IMR-90 (cell line): ENCODE data around the gene GLT8D2. TPM values are rescaled to one million over a fixed set of nuclear protein-coding genes. Genes with fewer than 3 reads are reported as not detected.

Experiments
- ATAC-seq: fragments of 200-7000 bp; cut with Tn5 transposase; 2 replicates; pipeline ENCODE4 v1.9.1; 2020; ENCODE audit warnings: low read depth, mild to moderate bottlenecking, moderate library complexity
- BruUV-seq: library from RNA; stranded (reverse); fragments of 400-500 nt; replicated peaks from 2 replicates; lab custom pipeline; 2021; lab: Mats Ljungman, UMichigan
- CTCF ChIA-PET: fragments of 300-600 bp; formaldehyde crosslinking; extraction: SDS; loops from one replicate; lab custom pipeline; 2021; ENCODE audit warnings: antibody characterized with exemption; lab: Yijun Ruan, JAX
- POLR2A ChIA-PET: fragments of 300-600 bp; sonication (Branson Sonifier 250); formaldehyde crosslinking; loops from one replicate; lab custom pipeline; 2022; ENCODE audit warnings: antibody characterized with exemption; ENCODE audit not compliant: unreplicated experiment; lab: Charles Lee
- DNase-seq: peaks from one replicate; pipeline ENCODE4 v3.0.0; 2013
- H2AFZ ChIP-seq: replicated peaks from 2 replicates; pipeline ENCODE3; 2013; ENCODE audit warnings: low read length, mild to moderate bottlenecking; ENCODE audit not compliant: poor library complexity
- H2AK5ac ChIP-seq: 2 replicates; pipeline ENCODE4 v1.6.1; 2013; ENCODE audit warnings: low read depth, low read length, inconsistent platforms
- H2AK9ac ChIP-seq: replicated peaks from 2 replicates; pipeline ENCODE3; 2013; ENCODE audit warnings: mild to moderate bottlenecking, low read depth, low read length, moderate library complexity; ENCODE audit not compliant: poor library complexity
- H2BK120ac ChIP-seq: 2 replicates; pipeline ENCODE4 v1.6.1; 2013; ENCODE audit warnings: low read depth, low read length, inconsistent platforms
- H2BK15ac ChIP-seq: 3 replicates; pipeline ENCODE4 v1.6.1; 2013; ENCODE audit warnings: low read depth, low read length, inconsistent platforms
- H2BK20ac ChIP-seq: 2 replicates; pipeline ENCODE4 v1.6.1; 2013; ENCODE audit warnings: low read depth, mild to moderate bottlenecking, inconsistent platforms, low read length, moderate library complexity
- H2BK5ac ChIP-seq: 2 replicates; pipeline ENCODE4 v1.6.1; 2013; ENCODE audit warnings: mild to moderate bottlenecking, low read depth, low read length, inconsistent platforms; ENCODE audit not compliant: poor library complexity, severe bottlenecking
- H3K14ac ChIP-seq: replicated peaks from 2 replicates; pipeline ENCODE4 v1.6.1; 2013; ENCODE audit warnings: low read depth, low read length, inconsistent platforms
- H3K18ac ChIP-seq: 2 replicates; pipeline ENCODE4 v1.6.1; 2013; ENCODE audit warnings: low read depth, low read length, control low read depth
- H3K23ac ChIP-seq: 2 replicates; pipeline ENCODE4 v1.6.1; 2013; ENCODE audit warnings: low read depth, low read length, inconsistent platforms
- H3K27ac ChIP-seq: 2 replicates; pipeline ENCODE4 v1.5.1; 2013; ENCODE audit warnings: mild to moderate bottlenecking, control low read depth, low read length; ENCODE audit not compliant: insufficient read depth
- H3K27me3 ChIP-seq: 2 replicates; pipeline ENCODE4 v1.6.1; 2013; ENCODE audit warnings: low read length; ENCODE audit not compliant: control insufficient read depth, insufficient read depth
- H3K36me3 ChIP-seq: 2 replicates; pipeline ENCODE4 v1.6.1; 2013; ENCODE audit warnings: low read length, mixed read lengths; ENCODE audit not compliant: control insufficient read depth, insufficient read depth
- H3K4ac ChIP-seq: 2 replicates; pipeline ENCODE4 v1.6.1; 2013; ENCODE audit warnings: low read depth, low read length, inconsistent platforms
- H3K4me1 ChIP-seq: 2 replicates; pipeline ENCODE4 v1.6.1; 2013; ENCODE audit warnings: low read length, mixed read lengths; ENCODE audit not compliant: control insufficient read depth, insufficient read depth
- H3K4me2 ChIP-seq: 2 replicates; pipeline ENCODE4 v1.6.1; 2013; ENCODE audit warnings: low read depth, mild to moderate bottlenecking, control low read depth, low read length, moderate library complexity
- H3K4me3 ChIP-seq: 2 replicates; pipeline ENCODE4 v1.5.1; 2013; ENCODE audit warnings: low read depth, mild to moderate bottlenecking, control low read depth, low read length, moderate library complexity; ENCODE audit not compliant: insufficient read depth
- H3K56ac ChIP-seq: 2 replicates; pipeline ENCODE4 v1.6.1; 2013; ENCODE audit warnings: low read length, inconsistent platforms; ENCODE audit not compliant: insufficient read depth; ENCODE audit errors: extremely low read depth
- H3K79me1 ChIP-seq, 2 experiments: 2 replicates each; pipeline ENCODE4 v1.6.1; 2013; ENCODE audit warnings: low read length in 2 of 2, inconsistent platforms in 1 of 2, low read depth in 1 of 2
- H3K9ac ChIP-seq: 2 replicates; pipeline ENCODE4 v1.6.1; 2013; ENCODE audit warnings: low read depth, low read length, control low read depth
- H3K9me1 ChIP-seq: 2 replicates; pipeline ENCODE4 v1.6.1; 2013; ENCODE audit warnings: low read length, inconsistent platforms; ENCODE audit not compliant: insufficient read depth
- H3K9me3 ChIP-seq: 2 replicates; pipeline ENCODE4 v1.6.1; 2013; ENCODE audit warnings: low read length; ENCODE audit not compliant: control insufficient read depth, insufficient read depth
- H4K20me1 ChIP-seq: 2 replicates; pipeline ENCODE4 v1.6.1; 2013; ENCODE audit warnings: low read length, inconsistent platforms; ENCODE audit not compliant: insufficient read depth
- H4K5ac ChIP-seq: 2 replicates; pipeline ENCODE4 v1.6.1; 2013; ENCODE audit warnings: mild to moderate bottlenecking, low read depth, low read length, control low read depth
- H4K8ac ChIP-seq, 2 experiments: 2 replicates each; pipeline ENCODE4 v1.6.1; 2013; ENCODE audit warnings: low read depth in 2 of 2, low read length in 2 of 2, control low read depth in 1 of 2, inconsistent platforms in 1 of 2
- H4K91ac ChIP-seq: 2 replicates; pipeline ENCODE4 v1.6.1; 2013; ENCODE audit warnings: low read depth, low read length, inconsistent platforms; ENCODE audit not compliant: insufficient read depth
- BHLHE40 ChIP-seq: fragments of 150-350 bp; IDR thresholded peaks from 2 replicates; pipeline ENCODE4 v1.6.1; 2016; ENCODE audit warnings: mild to moderate bottlenecking, low read depth, low read length
- CEBPB ChIP-seq: IDR thresholded peaks from 2 replicates; pipeline ENCODE4 v1.6.1; 2012; ENCODE audit warnings: low read depth, low read length, improper control_type of control experiment
- FOS ChIP-seq: fragments of 150-350 bp; IDR thresholded peaks from 2 replicates; pipeline ENCODE4 v1.6.1; 2016; ENCODE audit warnings: low read depth, low read length
- MXI1 ChIP-seq: IDR thresholded peaks from 2 replicates; pipeline ENCODE4 v1.6.1; 2012; ENCODE audit warnings: low read depth, mild to moderate bottlenecking, low read length, moderate library complexity, borderline replicate concordance
- NFE2L2 ChIP-seq: fragments of 150-350 bp; IDR thresholded peaks from 2 replicates; pipeline ENCODE4 v1.6.1; 2016; ENCODE audit warnings: low read depth, mild to moderate bottlenecking, low read length
- WGBS, 2 experiments: methylation state at CpG; one replicate each; pipeline versions ENCODE4 v1.1.5 to v1.1.7; 2013; ENCODE audit warnings: missing lambda C conversion rate in 2 of 2; ENCODE audit not compliant: insufficient read length in 1 of 2; ENCODE audit errors: extremely low coverage in 2 of 2; 5-methylcytosine and 5-hydroxymethylcytosine counted together
- dilution Hi-C: fragments of 300-500 bp; cut with HindIII; formaldehyde crosslinking; loops from one replicate; pipeline ENCODE4 v1.14.3; 2018; ENCODE audit warnings: low sequenced_read_pairs; ENCODE audit not compliant: unreplicated experiment
- in situ Hi-C: fragments of 300-500 bp; cut with MboI; formaldehyde crosslinking; loops from 3 replicates; pipeline ENCODE4 v1.14.3; 2019; ENCODE audit warnings: low sequenced_read_pairs, inconsistent platforms, mixed read lengths
- intact Hi-C: fragments of 100-400 bp; cut with micrococcal nuclease; formaldehyde crosslinking; loops from 2 replicates; pipeline ENCODE4 v1.10.0; 2022
- polyA plus RNA-seq, 3 experiments: library from polyadenylated mRNA; depleted of rRNA; stranded (reverse); fragments of >200 nt; gene quantifications; 2 replicates each; pipeline ENCODE4 v1.2.3, GENCODE V29; 2012; ENCODE audit warnings: low replicate concordance in 1 of 3
- total RNA-seq: library from RNA; depleted of rRNA; stranded (reverse); fragments of >200 nt; gene quantifications from 2 replicates; pipeline ENCODE4 v1.2.3, GENCODE V29; 2012

The GLT8D2 gene
- total and polyA plus RNA-seq, 2 of the 4 experiments (the other 2 are of a cell fraction): 33.5 to 47.9 TPM

DNA sequence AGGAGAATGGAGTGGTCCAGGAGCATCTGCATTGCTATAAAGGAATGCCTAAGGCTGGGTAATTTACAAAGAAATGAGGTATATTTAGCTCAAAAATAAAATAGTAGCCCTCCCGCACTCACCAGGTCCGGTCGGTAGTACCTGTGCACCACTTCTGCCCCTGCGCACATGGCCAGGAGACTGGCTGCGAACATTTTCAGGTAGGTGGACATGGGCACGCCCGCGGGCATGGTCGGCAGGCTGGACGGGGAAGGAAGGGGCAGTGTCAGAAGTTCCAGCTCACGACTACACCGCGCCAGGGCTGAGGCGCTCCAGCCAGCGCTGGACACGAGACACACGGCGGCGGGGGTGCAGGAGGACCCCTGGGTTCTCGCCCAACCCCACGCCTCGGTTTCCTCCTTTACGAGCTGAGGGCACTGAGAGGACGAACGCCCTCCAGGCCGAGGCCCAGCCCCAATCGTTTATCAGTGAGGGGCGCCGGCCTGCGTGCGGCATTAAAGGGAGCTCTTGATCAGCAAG lies 93.4 kb downstream of the GLT8D2 start:
- Histone ChIP-seq H3K4me3 (peak overlapping the region; percentile 72), H3K4ac (peak overlapping the region; percentile 81), H2BK120ac (peak overlapping the region; percentile 63), H4K5ac (peak overlapping the region; percentile 46), H4K91ac (peak overlapping the region; percentile 78), H3K56ac (peak overlapping the region; percentile 78; the same call in 1 of the 2 replicates), H4K8ac (peak overlapping the region; percentile 91 to 95), H3K79me1 (peaks cover 21 to 57% of the 10 kb centered on the region in 2 experiments), H3K27ac (peak overlapping the region; percentile 90), H3K27me3 (no peaks in the 10 kb centered on the region), H4K20me1 (peaks cover 2% of the 10 kb centered on the region; the same call in 1 of the 2 replicates), H3K4me1 (peaks cover 3% of the 10 kb centered on the region; the same call in 1 of the 2 replicates), H3K23ac (peak overlapping the region; percentile 61), H3K4me2 (peak overlapping the region; percentile 98), H3K14ac (peak overlapping the region; percentile 92), H3K9me3 (no peaks in the 10 kb centered on the region), H3K9me1 (peaks cover 5% of the 10 kb centered on the region; the same call in 1 of the 2 replicates), H3K36me3 (peaks cover 17% of the 10 kb centered on the region), H2BK15ac (peak overlapping the region; percentile 30; the same call in 2 of the 3 replicates), H2AFZ (peak overlapping the region; percentile 95), H3K9ac (peak overlapping the region; percentile 93), H3K18ac (peak overlapping the region; percentile 33), H2BK20ac (no peak overlapping the region), H2AK9ac (peak overlapping the region; percentile 90), H2AK5ac (peak overlapping the region; percentile 88), H2BK5ac (peak overlapping the region; percentile 78)
- TF ChIP-seq FOS (no peak), BHLHE40 (no peak), CEBPB (no peak), MXI1 (peak; percentile 42; the same call in 1 of the 2 replicates), NFE2L2 (no peak)
- ChIA-PET CTCF (interaction anchor here (0.6 kb wide), 1 partner anchor 16 kb away, joined by 7 read pairs; no protein-coding TSS in a partner anchor), POLR2A (interaction anchor here (1.0 kb wide), 1 partner anchor 10 kb away, joined by 6 read pairs; the partner anchor contains the start of gene TDG)
- peak; percentile 52 for ATAC-seq
- dilution Hi-C loops (no loop called here), intact Hi-C loops (loop anchor here (1.0 to 2.0 kb wide), 3 partner anchors 9 to 152 kb away; partner anchors contain the start of gene TDG), in situ Hi-C loops (no loop called here)
- 0% methylated on average over 12 of the region's 31 CpGs; no CpG with 5 or more reads in 1 of the 2 experiments for WGBS, 2 experiments
- no TSS peak for BruUV-seq
- DNase-seq: no peak
